ENCODE data around the gene MICU1.
A peak's percentile ranks its signal among the peaks of the same experiment; 100 is the strongest.

Gene MICU1

DNA sequence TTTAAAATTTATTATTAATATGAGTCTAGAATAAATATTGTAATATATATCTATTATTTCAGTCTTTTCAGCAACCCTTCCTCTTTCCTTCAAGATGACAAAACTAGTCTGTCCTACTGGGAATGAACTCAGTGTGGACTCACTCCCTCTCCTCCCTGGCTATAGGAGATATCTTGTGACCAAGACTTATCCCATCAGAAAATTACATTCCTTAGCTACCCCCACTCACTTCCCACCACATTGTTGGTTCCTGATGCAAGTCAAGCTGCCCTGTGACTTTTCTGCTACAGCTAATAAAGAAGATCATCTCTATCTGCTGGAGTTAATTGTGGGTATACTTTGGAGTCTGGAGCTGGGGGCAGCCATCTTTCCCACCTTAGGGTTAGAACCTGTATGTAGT lies 38.1 kb upstream of the MICU1 start:
- Histone ChIP-seq H3K36me3 (ENCODE audit: low read depth) (no peaks in the 10 kb centered on the region), H3K4me1 (ENCODE audit: insufficient read depth, poor library complexity, severe bottlenecking) (peaks cover 12% of the 10 kb centered on the region), H3K27ac (ENCODE audit: poor library complexity, severe bottlenecking) (no peak overlapping the region), H3K9me3 (ENCODE audit: severe bottlenecking) (no peaks in the 10 kb centered on the region), H3K4me3 (ENCODE audit: severe bottlenecking) (no peak overlapping the region), H3K27me3 (ENCODE audit: insufficient read depth, poor library complexity, severe bottlenecking) (no peaks in the 10 kb centered on the region)
- DNase-seq (ENCODE audit: low spot score) (no peak), ATAC-seq (ENCODE audit: low read depth) (no peak)
- TF ChIP-seq CTCF (IDR thresholded peaks at IDR 0.05; ENCODE audit: poor library complexity, severe bottlenecking), result no peak

DNA sequence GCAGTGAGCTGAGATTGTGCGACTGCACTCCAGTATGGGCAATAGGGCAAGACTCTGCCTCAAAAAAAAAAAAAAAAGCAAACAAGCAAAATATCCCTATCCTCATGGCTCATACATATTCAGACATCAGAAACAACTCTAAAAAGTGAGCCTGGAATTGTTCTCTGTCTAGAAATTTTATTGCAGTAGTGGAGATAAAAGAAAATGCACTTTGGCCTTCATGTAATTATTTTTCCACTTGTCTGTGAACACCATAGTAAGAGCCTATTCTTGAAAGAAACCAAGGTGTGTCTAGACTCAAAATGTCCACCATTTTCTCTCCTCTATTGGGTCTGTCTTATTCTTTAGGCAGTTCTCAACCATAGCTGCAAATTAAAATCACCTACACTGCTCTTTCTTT lies 35.6 kb upstream of the MICU1 start:
- H3K27ac ChIP-seq (ENCODE audit: poor library complexity, severe bottlenecking), result no peak overlapping the region

GRCh38 chr10:72660220-72660619 lies 34.3 kb upstream of the MICU1 start:
- DNase-seq (ENCODE audit: low spot score) (no peak), ATAC-seq (ENCODE audit: low read depth) (0 out of 3 replicates have a peak, but pooled peaks have one; percentile 46)
- Histone ChIP-seq H3K27me3 (ENCODE audit: insufficient read depth, poor library complexity, severe bottlenecking) (no peaks in the 10 kb centered on the region), H3K9me3 (ENCODE audit: severe bottlenecking) (no peaks in the 10 kb centered on the region), H3K4me1 (ENCODE audit: insufficient read depth, poor library complexity, severe bottlenecking) (peaks cover 6% of the 10 kb centered on the region), H3K27ac (ENCODE audit: poor library complexity, severe bottlenecking) (no peak overlapping the region), H3K4me3 (ENCODE audit: severe bottlenecking) (no peak overlapping the region), H3K36me3 (ENCODE audit: low read depth) (no peaks in the 10 kb centered on the region)
- TF ChIP-seq CTCF (IDR thresholded peaks at IDR 0.05; ENCODE audit: poor library complexity, severe bottlenecking), result no peak

More for the DNA sequence above, 35.6 kb upstream of the MICU1 start:
- Histone ChIP-seq H3K4me1 (ENCODE audit: insufficient read depth, poor library complexity, severe bottlenecking) (peaks cover 12% of the 10 kb centered on the region), H3K4me3 (ENCODE audit: severe bottlenecking) (no peak overlapping the region), H3K27me3 (ENCODE audit: insufficient read depth, poor library complexity, severe bottlenecking) (no peaks in the 10 kb centered on the region), H3K36me3 (ENCODE audit: low read depth) (no peaks in the 10 kb centered on the region), H3K9me3 (ENCODE audit: severe bottlenecking) (no peaks in the 10 kb centered on the region)
- TF ChIP-seq CTCF (IDR thresholded peaks at IDR 0.05; ENCODE audit: poor library complexity, severe bottlenecking), result no peak
- ATAC-seq (ENCODE audit: low read depth), result no peak
- DNase-seq (ENCODE audit: low spot score), result no peak

- no peaks in the 10 kb centered on the region for H3K36me3 ChIP-seq (ENCODE audit: low read depth)
- no peak overlapping the region for H3K27ac ChIP-seq (ENCODE audit: poor library complexity, severe bottlenecking)
- no peak overlapping the region for H3K4me3 ChIP-seq (ENCODE audit: severe bottlenecking)
- DNase-seq (ENCODE audit: low spot score) (no peak), ATAC-seq (ENCODE audit: low read depth) (no peak)
- no peak for TF ChIP-seq CTCF (IDR thresholded peaks at IDR 0.05; ENCODE audit: poor library complexity, severe bottlenecking)
- H3K27me3 ChIP-seq (ENCODE audit: insufficient read depth, poor library complexity, severe bottlenecking), result no peaks in the 10 kb centered on the region
- peaks cover 6% of the 10 kb centered on the region for H3K4me1 ChIP-seq (ENCODE audit: insufficient read depth, poor library complexity, severe bottlenecking)
- H3K9me3 ChIP-seq (ENCODE audit: severe bottlenecking), result no peaks in the 10 kb centered on the region
These were observed 33.8 kb upstream of the MICU1 start for GRCh38 chr10:72659694-72660093.

- Histone ChIP-seq H3K4me3 (ENCODE audit: severe bottlenecking) (no peak overlapping the region), H3K9me3 (ENCODE audit: severe bottlenecking) (no peaks in the 10 kb centered on the region), H3K27ac (ENCODE audit: poor library complexity, severe bottlenecking) (no peak overlapping the region), H3K27me3 (ENCODE audit: insufficient read depth, poor library complexity, severe bottlenecking) (no peaks in the 10 kb centered on the region), H3K36me3 (ENCODE audit: low read depth) (no peaks in the 10 kb centered on the region), H3K4me1 (ENCODE audit: insufficient read depth, poor library complexity, severe bottlenecking) (peaks cover 6% of the 10 kb centered on the region)
- ATAC-seq (ENCODE audit: low read depth) (no peak), DNase-seq (ENCODE audit: low spot score) (no peak)
- TF ChIP-seq CTCF (IDR thresholded peaks at IDR 0.05; ENCODE audit: poor library complexity, severe bottlenecking), result no peak
These were observed 33.0 kb upstream of the MICU1 start for GRCh38 chr10:72658696-72659400.
